SK-MEL-5 (cell line): ENCODE results near the gene PEF1. TPM values are rescaled to one million over a fixed set of nuclear protein-coding genes. Genes with fewer than 3 reads are reported as not detected.

Source experiments
- DNase-seq: peaks from one replicate; pipeline ENCODE4 v3.0.0-alpha.2; 2016; ENCODE audit warnings: low read depth, low spot score
- in situ Hi-C: cut with HindIII; loops from 2 replicates; pipeline ENCODE4 v1.10.0; 2016; ENCODE audit warnings: low sequenced_read_pairs, high pct_unique_total_duplicates, low pct_unique_long_range_greater_than_20kb
- total RNA-seq: library from RNA; depleted of rRNA; stranded (reverse); fragments of >200 nt; shearing (Covaris generic); gene quantifications from 2 replicates; pipeline ENCODE4 v1.2.3, GENCODE V29; 2014

Gene PEF1
- total RNA-seq, 1 experiment from 2014 or later = 45.7 TPM

GRCh38 chr1:31675161-31675560, 30.5 kb upstream of the PEF1 start:
- DNase-seq = no peak
- in situ Hi-C loops = no loop called here

DNA sequence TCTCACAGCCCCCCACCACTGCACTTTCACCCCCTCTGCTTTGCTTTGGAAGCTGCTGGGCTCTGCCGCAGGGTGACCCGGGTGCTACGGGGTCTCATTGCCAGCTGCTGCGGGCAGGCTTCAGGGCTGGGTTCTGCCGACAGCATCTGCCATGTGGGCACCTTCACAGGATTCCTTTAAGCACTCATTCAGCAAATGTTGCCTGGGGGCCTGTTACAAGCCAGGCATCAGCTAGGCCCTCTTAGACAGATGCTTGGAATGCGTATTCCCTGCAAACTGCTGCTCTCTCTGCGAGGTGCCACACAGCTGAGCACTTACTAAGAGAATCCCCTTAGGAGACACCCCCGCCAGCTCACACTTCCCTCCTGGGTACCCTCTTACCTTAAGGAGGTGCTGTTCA, 29.9 kb upstream of the PEF1 start:
- in situ Hi-C loops = no loop called here
- no peak for DNase-seq

- in situ Hi-C loops = no loop called here
- DNase-seq = no peak
Observed at GRCh38 chr1:31673433-31673832, 28.8 kb upstream of the PEF1 start.

DNA sequence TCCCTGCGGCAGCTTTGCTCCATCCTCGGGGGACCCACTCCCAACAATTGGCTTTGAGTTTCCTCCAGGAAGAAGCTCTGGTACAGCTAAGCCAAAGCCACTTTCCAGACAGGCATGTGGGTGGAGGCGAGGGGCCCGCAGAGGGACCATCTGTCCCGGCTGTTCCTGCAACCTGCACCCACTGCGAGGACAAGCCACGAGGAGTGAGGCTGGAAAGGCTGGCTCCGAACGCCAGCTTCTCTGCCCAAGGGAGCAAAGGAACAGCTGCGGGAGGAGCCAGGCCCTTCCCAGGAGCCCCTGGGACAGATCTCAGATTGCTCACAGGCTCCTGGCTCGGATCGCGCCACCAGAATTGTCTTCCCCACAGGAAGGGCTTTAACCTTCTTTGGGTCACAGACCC, 28.3 kb upstream of the PEF1 start:
- in situ Hi-C loops = no loop called here
- DNase-seq = no peak

DNA sequence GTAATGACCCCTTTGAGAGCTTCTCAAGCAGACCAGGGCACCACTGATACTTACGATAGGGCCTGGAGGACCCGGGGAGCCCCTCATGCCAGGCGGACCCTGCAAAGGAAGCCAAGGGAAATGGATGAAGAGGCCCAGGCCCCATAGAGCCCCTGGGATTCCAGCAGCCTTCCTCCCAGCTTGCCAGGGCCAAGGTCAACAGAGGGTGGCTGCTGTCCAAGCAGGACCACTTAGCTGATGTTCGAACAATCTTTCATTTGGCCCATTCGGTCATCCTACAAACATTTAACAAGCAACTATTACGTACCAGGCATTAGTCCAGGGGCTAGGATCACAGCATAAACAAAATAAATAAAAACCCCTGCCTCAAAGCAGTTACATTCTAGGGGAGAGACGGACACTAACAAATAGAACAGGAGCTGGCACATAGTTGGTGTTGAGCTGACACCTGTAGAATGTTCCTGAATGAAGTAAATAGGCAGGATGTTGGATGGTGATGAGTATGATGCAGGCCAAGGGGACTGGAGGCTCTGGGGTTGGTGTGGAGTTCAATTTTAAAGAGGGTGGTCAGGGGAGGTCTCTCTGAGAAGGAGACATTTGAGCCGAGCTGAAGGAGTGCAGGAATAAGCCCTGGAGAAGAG, 27.0 kb upstream of the PEF1 start:
- DNase-seq = no peak
- in situ Hi-C loops = no loop called here

DNA sequence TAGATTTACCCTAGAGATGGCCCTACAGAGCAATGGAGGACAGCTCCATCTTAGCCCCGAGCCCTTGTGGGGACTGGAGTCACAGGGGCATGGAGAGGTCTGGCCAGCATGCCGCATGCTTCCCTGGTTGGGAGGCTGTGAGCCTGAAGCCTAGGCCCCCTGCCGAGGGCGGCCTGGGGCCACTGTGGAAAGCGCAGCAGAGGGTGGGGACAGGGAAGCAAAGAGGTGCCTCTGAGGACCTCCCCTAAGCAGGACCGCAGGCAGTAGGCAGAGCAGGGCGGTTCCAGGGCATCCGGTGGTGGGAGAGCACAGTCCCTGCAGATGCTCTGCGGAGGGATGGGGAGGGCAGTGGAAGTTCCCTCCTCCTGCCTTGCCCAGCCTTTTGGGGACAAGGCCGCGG, 26.5 kb upstream of the PEF1 start:
- in situ Hi-C loops = no loop called here
- DNase-seq = no peak

DNA sequence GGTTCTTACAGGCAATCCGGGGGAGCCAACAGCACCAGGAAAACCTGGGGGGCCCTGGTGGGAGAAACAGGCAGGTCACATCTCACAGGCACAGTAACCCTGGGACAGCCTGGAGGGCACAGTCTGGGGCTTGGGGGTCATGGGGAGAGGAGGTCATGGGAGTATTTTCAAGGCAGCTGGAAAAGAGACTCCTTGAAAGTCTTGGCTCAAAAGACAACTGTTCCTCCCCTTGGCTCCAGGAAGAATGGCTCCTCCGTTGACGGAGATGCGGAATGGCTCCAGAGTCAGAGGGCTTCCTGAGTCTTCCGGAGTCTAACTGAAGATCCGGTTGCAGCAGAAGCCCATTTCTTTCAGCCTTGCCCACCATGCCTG, 25.9 kb upstream of the PEF1 start:
- in situ Hi-C loops = no loop called here

GRCh38 chr1:31669786-31670592, 25.3 kb upstream of the PEF1 start:
- no peak for DNase-seq
- in situ Hi-C loops = no loop called here

More for the DNA sequence above, 25.9 kb upstream of the PEF1 start:
- DNase-seq = no peak

GRCh38 chr1:31669433-31669785, 24.7 kb upstream of the PEF1 start:
- in situ Hi-C loops = no loop called here
- DNase-seq = no peak

DNA sequence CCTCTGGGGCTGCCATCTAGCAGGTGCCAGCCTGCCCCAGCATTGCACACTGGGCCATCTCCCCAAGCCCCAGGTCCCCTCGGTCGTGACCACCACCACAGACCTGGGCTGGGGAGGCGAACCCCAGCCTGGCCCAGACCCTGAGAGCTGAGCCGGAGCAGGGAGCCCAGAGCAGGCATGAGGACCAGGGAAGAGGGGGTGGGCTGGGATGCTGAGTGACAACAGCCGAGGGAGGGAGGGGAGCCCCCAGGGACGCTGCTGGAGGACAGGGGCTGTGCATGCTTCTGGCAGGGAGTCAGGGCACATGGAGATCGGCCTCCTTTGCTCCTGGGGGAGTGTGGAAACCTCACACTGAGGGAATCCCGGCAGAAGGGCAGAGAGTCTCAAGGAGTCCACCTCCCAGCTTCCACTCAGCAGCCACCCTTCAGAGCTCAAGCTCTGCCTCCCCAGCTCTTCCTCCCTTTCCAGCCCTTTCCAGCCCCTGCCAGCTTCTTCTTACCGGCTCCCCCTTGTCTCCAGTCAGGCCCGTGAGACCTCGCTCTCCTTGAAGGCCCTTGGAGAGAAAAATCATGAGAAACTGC, 23.7 kb upstream of the PEF1 start:
- no peak for DNase-seq
- in situ Hi-C loops = no loop called here

- DNase-seq = no peak
- in situ Hi-C loops = no loop called here
Observed at GRCh38 chr1:31667065-31667785, 22.5 kb upstream of the PEF1 start.

- in situ Hi-C loops = no loop called here
- no peak for DNase-seq
Observed at GRCh38 chr1:31666263-31666963, 21.7 kb upstream of the PEF1 start.

- no peak for DNase-seq
- in situ Hi-C loops = no loop called here
Observed at GRCh38 chr1:31665234-31665878, 20.7 kb upstream of the PEF1 start.

- in situ Hi-C loops = no loop called here
- DNase-seq = no peak
Observed at GRCh38 chr1:31664528-31664927, 19.9 kb upstream of the PEF1 start.

GRCh38 chr1:31663622-31664452, 19.2 kb upstream of the PEF1 start:
- in situ Hi-C loops = no loop called here
- peak; percentile 59 for DNase-seq

GRCh38 chr1:31662463-31662862, 17.8 kb upstream of the PEF1 start:
- in situ Hi-C loops = no loop called here
- DNase-seq = no peak

DNA sequence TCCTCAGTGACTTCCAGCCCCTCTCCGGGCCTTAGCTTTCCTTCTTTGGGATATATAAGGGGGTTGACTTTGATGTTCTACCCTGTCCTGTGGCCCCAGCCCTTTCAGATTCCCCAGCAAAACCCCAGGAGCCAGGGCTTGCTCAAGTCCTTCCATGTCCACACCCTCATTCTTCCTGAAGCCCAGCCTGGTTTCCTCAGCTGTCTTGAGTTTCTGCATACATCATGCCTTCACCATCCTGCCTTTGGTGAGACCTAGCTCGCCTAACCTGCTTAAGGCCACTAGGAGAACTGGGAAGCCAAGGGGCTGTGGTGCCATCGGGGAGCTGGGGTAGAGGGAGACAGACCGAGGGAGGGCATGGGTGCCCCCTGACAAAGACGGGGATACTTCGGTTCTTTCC, 17.2 kb upstream of the PEF1 start:
- no peak for DNase-seq
- in situ Hi-C loops = no loop called here
